Subcutaneous adipose tissue (tissue), 4 donors: Measurements from ENCODE around the gene CDK11B. TPM values are rescaled to one million over a fixed set of nuclear protein-coding genes. Genes with fewer than 3 reads are reported as not detected.

Experiments used
- CTCF ChIP-seq: fragments of 450-650 bp; IDR thresholded peaks from one replicate; pipeline ENCODE4 v1.5.1; 2016; ENCODE audit warnings: low read depth, mild to moderate bottlenecking, control low read depth, antibody characterized with exemption, moderate library complexity
- total RNA-seq, 4 donors: library from RNA; depleted of rRNA; stranded (reverse); fragments of >200 nt; gene quantifications; one replicate each; pipeline ENCODE4 v1.1.0, GENCODE V29; 2016

Gene CDK11B
- total RNA-seq, 4 donors from 2014 or later: 14.4 to 30.0 (median 20.4) TPM

- TF ChIP-seq CTCF: no peak
Observed at GRCh38 chr1:1622788-1623094, 36.1 kb downstream of the CDK11B start.

GRCh38 chr1:1622010-1622787, 36.6 kb downstream of the CDK11B start:
- no peak for TF ChIP-seq CTCF

- TF ChIP-seq CTCF: no peak
Observed at GRCh38 chr1:1621173-1622009, 37.4 kb downstream of the CDK11B start.

GRCh38 chr1:1620433-1621139, 38.2 kb downstream of the CDK11B start:
- no peak for TF ChIP-seq CTCF

- TF ChIP-seq CTCF: no peak
Observed at GRCh38 chr1:1619917-1620361, 38.9 kb downstream of the CDK11B start.

GRCh38 chr1:1618396-1619068, 40.3 kb downstream of the CDK11B start:
- TF ChIP-seq CTCF: no peak
